Measurements from ENCODE around the gene RRAS2.

- TF ChIP-seq POLR2A (IDR thresholded peaks at IDR 0.05): no peak
- no peak for TF ChIP-seq CTCF (IDR thresholded peaks at IDR 0.05)
Observed at GRCh38 chr11:14264966-14265365, 94.0 kb downstream of the RRAS2 start.

Measured in Peyer's patch (tissue), 4 donors.